HuH-7.5 (cell line): Measurements from ENCODE around the gene PCNX2.

Experiments used
- DNase-seq: peaks from one replicate; pipeline ENCODE4 v3.0.0; 2011; ENCODE audit warnings: low spot score

Gene PCNX2

DNA sequence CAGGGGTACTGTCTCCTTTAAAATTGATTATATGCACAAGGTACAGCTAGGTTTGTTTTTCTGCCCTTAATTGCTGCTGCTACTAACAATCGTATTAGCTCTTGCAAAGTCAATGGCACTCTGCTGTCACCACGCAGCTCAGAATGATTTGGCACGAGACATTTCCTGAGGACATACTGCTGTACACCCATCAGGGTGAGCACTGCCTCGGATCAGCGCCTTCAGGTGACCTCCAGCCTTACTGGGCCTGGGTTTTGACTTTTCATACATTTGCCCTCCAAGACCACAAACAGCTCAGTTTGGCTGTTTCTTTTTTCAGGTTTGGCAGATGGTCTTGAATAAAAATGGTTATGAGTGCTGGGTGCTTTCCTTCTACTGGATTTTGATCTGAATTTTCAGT, 234.3 kb downstream of the PCNX2 start:
- DNase-seq: no peak

DNA sequence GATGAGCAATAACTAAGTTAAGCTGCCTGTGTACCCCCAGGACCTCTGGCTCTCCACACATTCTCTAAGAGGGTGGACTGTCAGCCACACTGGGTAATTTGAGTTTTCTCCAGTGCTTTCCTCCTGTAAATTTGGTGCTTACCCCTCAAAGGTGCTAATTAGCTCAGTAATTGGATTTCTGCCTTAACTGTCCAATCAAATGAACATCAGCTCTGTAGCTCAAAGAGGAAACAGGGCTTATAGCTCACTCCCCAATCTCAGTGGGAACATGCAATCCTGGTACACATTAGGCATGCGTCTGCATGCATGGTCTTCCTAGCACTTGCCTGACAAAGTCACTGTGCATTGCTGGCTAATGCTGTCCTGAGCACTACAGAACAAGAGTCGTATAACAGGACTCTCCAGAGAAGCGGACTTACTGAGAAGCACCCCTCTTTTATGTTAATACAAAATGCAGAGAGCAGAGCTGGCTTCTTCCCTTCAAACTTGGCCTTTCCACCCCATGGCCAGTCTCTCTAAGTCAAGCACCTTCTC, 235.0 kb downstream of the PCNX2 start:
- no peak for DNase-seq

DNA sequence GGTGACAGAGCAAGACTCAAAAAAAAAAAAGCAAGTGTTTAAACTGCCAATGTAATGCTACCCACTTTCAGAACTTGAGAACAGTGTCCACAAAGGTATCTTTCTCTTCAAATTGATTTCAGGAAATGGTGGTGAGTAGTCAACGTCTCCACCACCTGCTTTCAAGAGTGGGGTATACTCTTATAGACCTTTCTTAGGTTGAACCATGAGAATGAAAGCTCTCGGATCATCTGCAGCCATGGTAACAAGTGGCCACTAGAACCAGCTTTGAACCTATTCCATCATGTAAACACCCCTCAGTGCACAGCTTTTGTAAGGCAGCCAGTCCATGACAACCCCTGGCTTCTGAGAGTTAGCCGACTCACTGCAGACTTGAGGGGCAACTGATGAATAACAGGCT, 237.7 kb downstream of the PCNX2 start:
- DNase-seq: no peak

DNA sequence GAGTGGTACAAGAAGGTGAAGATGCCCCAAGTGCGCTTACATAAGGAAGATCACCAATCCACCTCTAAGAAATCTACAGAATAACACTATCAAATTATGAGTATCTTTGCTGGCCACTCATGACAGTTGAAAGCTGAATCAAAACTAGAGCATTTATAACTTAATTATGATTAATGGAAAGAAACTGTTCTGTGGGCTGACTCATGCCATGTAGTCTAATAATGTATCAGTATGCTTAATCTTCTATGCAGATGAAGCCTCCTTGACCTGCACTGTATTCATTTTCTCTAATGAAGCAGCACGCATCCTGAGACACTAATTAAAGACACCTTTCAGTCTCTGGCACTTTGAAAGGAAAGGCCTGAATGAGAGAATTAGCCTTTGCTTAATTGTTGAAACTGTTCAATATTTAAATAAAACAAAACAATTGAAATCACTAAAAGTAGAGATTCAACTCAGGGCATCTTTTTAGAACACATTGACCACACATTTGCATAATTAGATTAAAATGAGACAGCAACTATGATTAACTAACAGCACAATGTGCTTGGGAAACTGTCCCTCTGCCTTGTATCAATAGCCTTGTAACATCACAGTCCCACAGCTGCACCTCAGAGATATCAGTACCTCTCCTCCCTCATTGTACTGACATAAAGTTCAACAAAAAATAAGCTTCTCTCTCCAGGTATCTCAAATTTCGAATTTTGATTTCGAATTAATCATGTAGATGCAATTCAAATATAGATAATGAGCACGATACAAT, 239.5 kb downstream of the PCNX2 start:
- no peak for DNase-seq

DNA sequence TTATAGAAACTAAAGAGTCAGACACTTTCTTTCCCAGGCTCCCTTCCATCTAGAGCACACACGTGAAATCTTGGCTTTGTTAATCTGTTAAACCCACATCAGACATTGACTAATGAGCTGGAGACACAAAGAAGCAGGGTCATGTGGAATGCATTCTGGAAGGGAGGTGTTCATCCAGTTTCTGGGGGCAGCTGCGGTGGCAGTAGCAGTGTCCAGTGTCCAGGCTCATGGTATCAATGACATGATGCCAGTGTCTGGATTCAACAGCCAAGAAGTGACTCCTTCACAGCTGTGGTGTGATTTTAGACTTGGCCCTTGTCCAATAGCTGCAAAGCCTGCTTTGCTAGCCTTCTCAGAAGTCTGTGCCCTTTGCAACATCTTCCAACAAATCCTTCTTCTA, 249.9 kb downstream of the PCNX2 start:
- no peak for DNase-seq

- no peak for DNase-seq
These were observed 252.7 kb downstream of the PCNX2 start for GRCh38 chr1:233042834-233043233.

DNA sequence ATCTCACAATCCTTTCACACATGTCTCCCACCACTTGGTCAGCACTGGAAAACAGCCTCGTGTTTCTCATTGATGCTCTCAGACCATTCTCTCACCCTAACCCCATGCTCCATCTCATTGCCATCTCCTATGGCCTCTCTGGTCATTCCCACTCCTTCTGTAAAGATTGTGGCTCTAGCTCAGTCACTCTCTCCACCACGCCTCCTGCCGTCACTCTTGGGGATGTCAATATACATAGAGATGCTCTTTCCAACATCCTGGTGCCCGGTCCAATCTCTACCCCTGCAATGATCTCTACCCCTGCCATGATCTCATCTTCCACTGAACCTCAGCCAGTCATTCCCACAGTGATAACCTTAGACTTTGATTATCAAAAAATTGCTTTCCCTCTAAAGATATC, 255.0 kb downstream of the PCNX2 start:
- DNase-seq: no peak

DNA sequence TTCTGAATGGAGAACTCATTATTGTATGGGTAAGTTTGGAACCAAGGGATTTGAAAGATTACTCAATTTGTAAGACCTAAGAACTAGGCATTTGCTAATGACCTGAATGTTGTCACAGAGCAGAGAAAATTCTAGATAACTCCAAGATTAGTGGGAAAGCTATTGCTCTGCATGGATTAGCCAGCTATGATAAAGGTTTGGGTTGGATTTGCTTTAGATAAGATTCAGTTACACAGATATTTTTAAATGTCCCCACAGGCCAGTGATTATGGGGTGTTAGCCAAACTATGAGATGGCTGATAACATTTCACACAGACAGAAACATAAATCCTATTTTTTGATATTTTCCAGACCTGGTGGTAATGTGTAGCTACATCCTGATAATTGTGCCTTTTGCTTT, 256.9 kb downstream of the PCNX2 start:
- DNase-seq: no peak

GRCh38 chr1:233037843-233038242, 257.7 kb downstream of the PCNX2 start:
- DNase-seq: no peak

- DNase-seq: no peak
These were observed 260.7 kb downstream of the PCNX2 start for GRCh38 chr1:233034836-233035235.

DNA sequence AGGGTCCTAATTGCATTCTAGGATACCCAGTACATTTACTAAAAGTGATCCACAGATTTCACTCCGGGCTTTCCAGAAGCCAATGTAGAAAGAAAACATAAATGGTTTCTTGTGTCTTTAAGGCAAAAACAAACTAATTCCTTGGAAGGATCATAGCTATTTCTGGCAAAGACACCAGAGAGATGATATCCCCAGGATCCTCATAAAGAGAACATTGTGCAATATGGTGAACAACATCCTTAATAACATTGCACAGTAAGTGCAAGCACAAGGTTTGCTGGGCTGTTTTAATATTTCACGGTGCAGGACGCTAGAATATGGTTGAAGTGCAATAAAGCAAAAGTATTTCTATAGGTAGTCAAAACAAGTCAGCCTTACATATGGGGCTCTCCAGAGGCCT, 262.2 kb downstream of the PCNX2 start:
- DNase-seq: no peak

DNA sequence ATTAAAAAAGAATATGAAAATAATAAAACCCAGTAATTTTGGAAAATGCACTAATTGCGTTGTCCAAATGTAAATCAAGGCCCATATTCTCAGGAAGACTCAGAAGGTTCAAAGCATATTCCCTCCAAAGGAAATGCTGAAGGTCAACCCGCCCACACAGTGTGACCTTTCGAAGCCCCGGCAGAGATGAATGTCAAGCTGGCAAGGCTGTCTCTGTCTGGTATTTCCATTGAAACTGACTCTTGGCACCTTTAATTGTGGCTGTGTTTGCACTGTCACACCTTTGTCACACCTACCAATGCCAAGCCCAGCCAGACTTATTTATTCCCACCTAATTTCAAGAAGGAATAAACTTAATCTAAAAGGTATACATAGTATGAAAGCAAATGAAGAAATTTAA, 262.6 kb downstream of the PCNX2 start:
- DNase-seq: no peak

DNA sequence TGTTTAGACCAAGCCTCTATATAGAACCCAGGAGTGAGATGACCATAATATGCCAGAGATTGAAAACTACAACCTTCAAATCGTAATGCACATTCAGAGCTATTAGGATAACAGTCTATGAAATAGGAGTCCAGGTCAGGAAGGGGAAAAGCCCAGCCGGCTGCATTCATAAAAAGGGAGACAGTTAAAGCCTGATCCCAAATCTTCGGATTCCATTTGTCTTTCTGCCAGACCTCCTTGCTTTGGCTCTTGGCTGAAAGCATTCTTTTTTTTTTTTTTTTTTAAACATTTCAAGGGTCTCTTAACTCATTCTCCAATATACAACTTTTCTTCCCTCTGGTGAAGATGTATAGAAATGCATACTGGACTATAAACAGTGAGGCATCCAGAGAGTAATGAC, 264.0 kb downstream of the PCNX2 start:
- DNase-seq: no peak

- no peak for DNase-seq
These were observed 268.5 kb downstream of the PCNX2 start for GRCh38 chr1:233027046-233027445.

GRCh38 chr1:233025567-233025966, 270.0 kb downstream of the PCNX2 start:
- no peak for DNase-seq

GRCh38 chr1:233025157-233025556, 270.4 kb downstream of the PCNX2 start:
- peak; percentile 72 for DNase-seq

GRCh38 chr1:233024199-233024598, 271.3 kb downstream of the PCNX2 start:
- DNase-seq: no peak

- no peak for DNase-seq
These were observed 273.3 kb downstream of the PCNX2 start for GRCh38 chr1:233022246-233022645.

- no peak for DNase-seq
These were observed 275.1 kb downstream of the PCNX2 start for GRCh38 chr1:233020426-233020825.

DNA sequence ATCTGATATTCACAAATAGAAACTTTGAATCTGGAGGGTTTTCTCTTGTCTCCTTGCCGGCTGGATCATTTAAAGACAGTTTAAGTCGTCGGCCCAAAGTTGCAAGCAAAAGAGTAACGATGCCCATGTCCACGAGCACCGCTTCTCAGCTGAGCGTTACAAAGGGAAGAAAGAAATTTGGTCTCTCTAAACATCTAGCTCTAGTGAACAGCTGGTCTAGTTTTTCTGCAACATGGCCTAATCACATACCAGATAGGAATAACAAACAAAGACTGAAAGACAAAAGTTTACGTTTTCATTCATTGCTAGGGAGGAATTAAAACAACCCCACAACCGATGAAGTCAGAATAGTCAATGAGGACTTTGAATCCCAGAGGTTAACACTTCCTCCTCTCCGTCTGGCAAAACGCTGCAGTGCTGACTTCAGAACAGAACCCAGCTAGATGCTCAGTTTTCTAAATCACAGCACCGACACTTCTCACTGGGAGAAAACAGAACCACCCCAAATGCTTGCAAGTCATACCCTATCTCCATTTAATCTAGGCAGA, 275.7 kb downstream of the PCNX2 start:
- no peak for DNase-seq

DNA sequence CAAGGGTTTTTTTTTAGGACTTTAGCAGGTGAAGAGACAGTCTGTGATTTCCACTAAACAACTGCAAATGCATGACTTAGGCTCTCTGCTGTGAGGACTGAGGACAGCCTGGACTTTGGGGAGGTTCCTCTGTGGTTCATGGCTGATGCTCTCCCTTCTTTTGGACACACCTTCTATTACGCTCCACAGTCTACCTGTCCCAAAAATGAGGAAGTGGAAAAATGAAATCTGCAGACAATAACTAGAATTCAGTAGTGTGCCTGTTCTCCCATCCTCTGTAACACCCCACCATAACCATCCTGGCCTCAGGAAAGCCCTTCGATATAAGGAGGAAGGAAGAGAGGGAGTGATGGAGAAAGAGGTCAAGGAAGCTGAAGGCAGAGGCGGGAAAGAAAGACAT, 276.4 kb downstream of the PCNX2 start:
- no peak for DNase-seq

- no peak for DNase-seq
These were observed 278.7 kb downstream of the PCNX2 start for GRCh38 chr1:233016798-233017197.

DNA sequence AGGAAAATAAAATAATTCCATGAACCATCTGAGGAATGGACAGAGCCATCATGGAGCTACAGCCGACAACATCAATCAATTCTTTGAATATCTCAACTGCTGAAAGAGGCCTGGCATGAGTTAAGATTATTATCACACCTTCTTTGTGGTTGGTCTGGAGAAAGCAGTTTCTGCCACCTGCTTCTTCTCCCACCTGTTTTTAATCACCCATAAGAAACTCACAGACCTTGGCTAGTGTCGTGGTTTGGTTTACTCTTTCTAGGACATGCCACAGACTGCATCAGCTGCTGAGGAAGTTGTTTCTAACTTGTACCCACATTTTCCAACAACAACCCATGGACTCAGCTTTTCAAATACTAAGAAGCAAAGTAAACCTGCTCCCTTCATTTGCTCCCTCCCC, 279.6 kb downstream of the PCNX2 start:
- no peak for DNase-seq

DNA sequence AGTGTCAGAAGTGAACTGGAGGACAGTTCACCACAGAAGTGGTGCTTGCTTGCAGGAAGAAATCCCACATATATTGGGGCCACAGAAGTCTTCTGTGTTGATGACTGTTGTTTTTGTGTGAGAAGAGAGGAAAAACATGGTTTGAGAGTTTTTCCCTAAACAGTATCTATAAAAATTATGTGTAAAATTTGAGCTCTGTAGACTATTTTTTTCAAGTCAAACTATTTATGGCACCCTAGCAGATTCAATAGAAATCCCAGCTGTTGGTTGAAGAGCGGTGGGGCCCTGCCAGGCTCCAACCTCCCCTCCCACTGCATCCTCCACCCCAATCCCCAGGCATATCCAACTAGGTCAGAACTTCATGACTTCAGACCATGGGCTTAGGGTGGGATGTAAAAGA, 283.5 kb downstream of the PCNX2 start:
- no peak for DNase-seq
